ENCODE results near the gene ELMO1.

Gene ELMO1

GRCh38 chr7:37448636-37449361 lies at the start of gene ELMO1:
Gene ELMO1 (minus strand): TSS chr7:37448864. CDS start chr7:37342690, 106,174 bp downstream.
- DNase-seq (ENCODE audit: extremely low read depth in 1 of 2, low read depth in 1 of 2), result peak; percentile 40 to 55

GRCh38 chr7:37497576-37497975 lies 48.9 kb upstream of the ELMO1 start:
- no peak for DNase-seq (ENCODE audit: extremely low read depth in 1 of 2, low read depth in 1 of 2)

- DNase-seq (ENCODE audit: extremely low read depth in 1 of 2, low read depth in 1 of 2), result no peak
These were observed 47.0 kb upstream of the ELMO1 start for GRCh38 chr7:37495574-37496184.

- no peak for DNase-seq (ENCODE audit: extremely low read depth in 1 of 2, low read depth in 1 of 2)
These were observed 46.3 kb upstream of the ELMO1 start for GRCh38 chr7:37494926-37495325.

GRCh38 chr7:37493810-37494209 lies 45.1 kb upstream of the ELMO1 start:
- DNase-seq (ENCODE audit: extremely low read depth in 1 of 2, low read depth in 1 of 2), result no peak

- no peak for DNase-seq (ENCODE audit: extremely low read depth in 1 of 2, low read depth in 1 of 2)
These were observed 44.5 kb upstream of the ELMO1 start for GRCh38 chr7:37493123-37493522.

GRCh38 chr7:37491919-37492694 lies 43.4 kb upstream of the ELMO1 start:
- DNase-seq (ENCODE audit: extremely low read depth in 1 of 2, low read depth in 1 of 2), result no peak

GRCh38 chr7:37489703-37490102 lies 41.0 kb upstream of the ELMO1 start:
- no peak for DNase-seq (ENCODE audit: extremely low read depth in 1 of 2, low read depth in 1 of 2)

- DNase-seq (ENCODE audit: extremely low read depth in 1 of 2, low read depth in 1 of 2), result no peak
These were observed 39.6 kb upstream of the ELMO1 start for GRCh38 chr7:37488163-37488764.

GRCh38 chr7:37484426-37485073 lies 35.9 kb upstream of the ELMO1 start:
- DNase-seq (ENCODE audit: extremely low read depth in 1 of 2, low read depth in 1 of 2), result no peak

- no peak for DNase-seq (ENCODE audit: extremely low read depth in 1 of 2, low read depth in 1 of 2)
These were observed 35.0 kb upstream of the ELMO1 start for GRCh38 chr7:37483627-37484026.

GRCh38 chr7:37482953-37483352 lies 34.3 kb upstream of the ELMO1 start:
- DNase-seq (ENCODE audit: extremely low read depth in 1 of 2, low read depth in 1 of 2), result no peak

GRCh38 chr7:37482505-37482904 lies 33.8 kb upstream of the ELMO1 start:
- DNase-seq (ENCODE audit: extremely low read depth in 1 of 2, low read depth in 1 of 2), result no peak

- no peak for DNase-seq (ENCODE audit: extremely low read depth in 1 of 2, low read depth in 1 of 2)
These were observed 33.1 kb upstream of the ELMO1 start for GRCh38 chr7:37481722-37482288.

- no peak for DNase-seq (ENCODE audit: extremely low read depth in 1 of 2, low read depth in 1 of 2)
These were observed 32.5 kb upstream of the ELMO1 start for GRCh38 chr7:37481154-37481553.

GRCh38 chr7:37480041-37481031 lies 31.7 kb upstream of the ELMO1 start:
- DNase-seq (ENCODE audit: extremely low read depth in 1 of 2, low read depth in 1 of 2), result no peak

- DNase-seq (ENCODE audit: extremely low read depth in 1 of 2, low read depth in 1 of 2), result no peak
These were observed 28.3 kb upstream of the ELMO1 start for GRCh38 chr7:37476881-37477450.

- DNase-seq (ENCODE audit: extremely low read depth in 1 of 2, low read depth in 1 of 2), result no peak
These were observed 27.8 kb upstream of the ELMO1 start for GRCh38 chr7:37476428-37476827.

GRCh38 chr7:37475646-37476045 lies 27.0 kb upstream of the ELMO1 start:
- DNase-seq (ENCODE audit: extremely low read depth in 1 of 2, low read depth in 1 of 2), result no peak

Data from activated CD8-positive, alpha-beta memory T cell treated with anti-CD3 and anti-CD28 coated beads for 1 hour (primary cell).